HG03196 (cell line): ENCODE data around the gene HBE1.
"Not testable (repeated sequence)": the region's sequence is repeated elsewhere in the genome, so short reads cannot be mapped to it uniquely, and the experiment has no call there.

Source experiments
- ATAC-seq: cut with Tn5 transposase; IDR thresholded peaks from one replicate; pipeline ENCODE4 v1.9.1; 2021; ENCODE audit not compliant: unreplicated experiment

The HBE1 gene

GRCh38 chr11:5269715-5270147 is at the start of gene HBE1:
HBE1 (minus strand) TSS chr11:5269945; CDS start chr11:5269890, 55 bp downstream.
- no peak for ATAC-seq

- no peak for ATAC-seq
These were observed 47.5 kb upstream of the HBE1 start for GRCh38 chr11:5317292-5317691.

- not testable (repeated sequence) for ATAC-seq
These were observed 43.7 kb upstream of the HBE1 start for GRCh38 chr11:5313326-5314023.

- ATAC-seq = no peak
These were observed 40.7 kb upstream of the HBE1 start for GRCh38 chr11:5310423-5310822.

- no peak for ATAC-seq
These were observed 37.7 kb upstream of the HBE1 start for GRCh38 chr11:5307256-5308019.

- no peak for ATAC-seq
These were observed 34.3 kb upstream of the HBE1 start for GRCh38 chr11:5304046-5304445.

GRCh38 chr11:5303626-5304025 is 33.9 kb upstream of the HBE1 start:
- ATAC-seq = no peak

GRCh38 chr11:5301846-5302245 is 32.1 kb upstream of the HBE1 start, which contains the start of gene OR51B4:
OR51B4 (minus strand) TSS chr11:5301946; CDS start chr11:5301946, 0 bp downstream.
- no peak for ATAC-seq

- ATAC-seq = no peak
These were observed 30.5 kb upstream of the HBE1 start for GRCh38 chr11:5300251-5300650.

GRCh38 chr11:5298451-5298850 is 28.7 kb upstream of the HBE1 start:
- ATAC-seq = no peak

- no peak for ATAC-seq
These were observed 28.1 kb upstream of the HBE1 start for GRCh38 chr11:5297721-5298323.

- not testable (repeated sequence) for ATAC-seq
These were observed 24.7 kb upstream of the HBE1 start for GRCh38 chr11:5294342-5294995.

GRCh38 chr11:5293028-5293427 is 23.3 kb upstream of the HBE1 start:
- no peak for ATAC-seq

GRCh38 chr11:5291207-5291838 is 21.6 kb upstream of the HBE1 start:
- ATAC-seq = peak; percentile 91

- ATAC-seq = no peak
These were observed 20.4 kb upstream of the HBE1 start for GRCh38 chr11:5290106-5290505.

GRCh38 chr11:5289696-5290095 is 20.0 kb upstream of the HBE1 start:
- no peak for ATAC-seq

GRCh38 chr11:5288906-5289550 is 19.3 kb upstream of the HBE1 start:
- ATAC-seq = no peak

- ATAC-seq = no peak
These were observed 18.6 kb upstream of the HBE1 start for GRCh38 chr11:5288108-5288905.

- ATAC-seq = no peak
These were observed 17.2 kb upstream of the HBE1 start for GRCh38 chr11:5286901-5287300.

GRCh38 chr11:5286351-5286750 is 16.6 kb upstream of the HBE1 start:
- ATAC-seq = no peak
